SIG-M5 (cell line): ENCODE measurements around the gene RGS19.

Experiments used
- DNase-seq: peaks from one replicate; lab custom pipeline; 2025; lab: John Stamatoyannopoulos, UW

The RGS19 gene

DNA sequence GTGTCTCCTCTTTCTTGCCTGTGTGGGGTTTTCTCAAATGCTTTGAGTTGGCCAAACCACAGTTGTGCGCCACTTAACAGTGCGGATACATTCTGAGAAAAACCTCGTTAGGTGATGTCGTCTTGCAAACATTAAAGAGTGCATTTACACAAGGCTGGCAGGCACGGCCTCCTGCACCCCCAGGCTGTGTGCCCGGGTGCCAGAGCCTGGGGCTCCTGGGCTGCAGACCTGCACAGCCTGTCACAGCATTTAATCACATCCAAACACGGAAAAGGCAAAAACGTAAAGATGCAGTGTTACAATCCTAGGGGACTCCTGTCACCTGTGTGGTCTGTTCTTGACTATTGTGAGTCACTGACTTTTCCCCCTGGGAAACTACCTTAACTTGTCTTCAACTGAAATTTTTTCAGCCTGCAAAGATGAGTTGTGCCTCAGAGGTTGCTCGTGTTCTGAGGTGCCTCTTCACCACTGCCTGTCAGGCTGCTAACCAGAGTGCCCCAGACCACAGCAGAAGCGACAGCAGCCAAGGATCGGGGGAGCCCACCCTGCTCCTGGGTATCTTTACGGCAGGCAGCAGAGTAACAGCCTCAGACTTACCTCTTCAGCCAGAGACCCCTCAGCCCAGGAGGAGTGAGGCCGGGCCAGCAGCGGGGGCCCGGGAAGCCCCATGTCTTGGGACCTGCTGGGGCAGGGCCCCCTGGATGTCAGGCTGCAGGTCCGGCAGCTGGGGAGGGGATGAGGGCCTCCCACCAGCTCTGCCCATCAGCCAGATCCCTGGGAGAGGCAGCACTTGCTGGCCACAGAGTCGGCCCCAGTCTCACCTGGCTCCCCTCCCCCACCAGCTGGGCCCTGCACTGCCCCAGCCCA is 44.0 kb downstream of the RGS19 start:
- no peak for DNase-seq

DNA sequence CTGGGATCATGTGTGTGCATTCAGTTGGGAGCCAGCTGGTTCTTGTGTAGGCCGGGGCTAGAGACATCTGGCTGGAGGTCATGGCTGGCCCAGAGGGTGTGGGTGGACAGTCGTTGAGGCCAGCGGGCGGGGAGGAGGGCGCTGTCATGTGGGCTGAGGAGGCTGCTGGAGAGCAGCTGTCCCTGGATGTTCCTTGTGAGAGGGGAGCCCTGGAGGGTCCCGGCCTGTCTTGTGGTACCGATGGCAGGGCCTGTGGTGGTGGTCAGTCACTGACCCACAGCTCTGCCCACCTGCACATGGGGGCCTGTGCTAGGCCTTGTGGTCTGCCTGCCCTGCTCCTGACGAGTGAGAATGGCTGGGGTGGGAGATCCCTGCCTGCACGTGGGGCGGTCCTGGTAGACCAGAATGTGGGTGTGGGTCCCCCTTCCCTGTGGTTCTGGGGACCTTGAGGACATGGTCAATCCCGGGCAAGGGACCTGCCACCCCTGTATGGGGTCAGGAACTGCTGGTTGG is 45.3 kb downstream of the RGS19 start:
- no peak for DNase-seq

DNA sequence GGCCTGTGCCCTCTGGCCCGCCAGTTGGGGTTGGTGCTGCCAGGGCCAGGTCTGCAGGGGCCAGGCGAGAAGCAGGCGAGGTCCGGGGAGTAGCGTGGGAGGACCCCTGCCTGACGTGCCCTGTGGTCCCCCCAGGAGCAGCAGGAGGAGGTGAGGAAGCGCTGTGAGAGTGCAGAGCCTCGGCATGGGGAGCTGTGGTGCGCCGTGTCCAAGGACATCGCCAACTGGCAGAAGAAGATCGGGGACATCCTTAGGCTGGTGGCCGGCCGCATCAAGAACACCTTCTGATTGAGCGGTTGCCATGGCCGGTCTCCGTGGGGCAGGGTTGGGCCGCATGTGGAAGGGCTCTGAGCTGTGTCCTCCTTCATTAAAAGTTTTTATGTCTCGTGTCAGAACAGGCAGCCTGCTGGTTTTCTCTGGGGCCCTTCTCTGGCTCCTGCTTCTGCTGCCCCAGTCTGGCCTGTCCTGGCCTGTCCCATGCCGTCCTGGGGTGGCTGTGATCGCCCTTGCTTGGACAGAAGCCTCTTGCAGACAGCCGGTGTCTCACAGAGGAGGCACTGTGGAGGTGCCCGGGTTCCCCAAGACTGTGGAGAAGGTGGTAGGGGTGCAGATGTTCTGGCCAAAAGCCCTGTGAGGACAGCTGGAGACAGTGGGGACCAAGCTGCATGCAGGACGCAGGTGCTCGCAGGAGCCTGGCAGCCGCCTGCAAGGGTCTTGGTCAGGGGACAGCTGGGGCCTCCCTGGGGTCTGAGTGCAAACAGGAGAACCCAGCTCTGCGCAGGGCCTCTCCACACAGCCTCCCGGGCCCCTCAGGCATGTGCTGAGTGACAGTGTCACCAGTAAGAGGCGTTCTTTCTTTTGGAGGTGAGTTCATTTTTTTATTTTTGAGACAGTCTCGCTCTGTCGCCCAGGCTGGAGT is 46.4 kb downstream of the RGS19 start:
- DNase-seq: no peak

DNA sequence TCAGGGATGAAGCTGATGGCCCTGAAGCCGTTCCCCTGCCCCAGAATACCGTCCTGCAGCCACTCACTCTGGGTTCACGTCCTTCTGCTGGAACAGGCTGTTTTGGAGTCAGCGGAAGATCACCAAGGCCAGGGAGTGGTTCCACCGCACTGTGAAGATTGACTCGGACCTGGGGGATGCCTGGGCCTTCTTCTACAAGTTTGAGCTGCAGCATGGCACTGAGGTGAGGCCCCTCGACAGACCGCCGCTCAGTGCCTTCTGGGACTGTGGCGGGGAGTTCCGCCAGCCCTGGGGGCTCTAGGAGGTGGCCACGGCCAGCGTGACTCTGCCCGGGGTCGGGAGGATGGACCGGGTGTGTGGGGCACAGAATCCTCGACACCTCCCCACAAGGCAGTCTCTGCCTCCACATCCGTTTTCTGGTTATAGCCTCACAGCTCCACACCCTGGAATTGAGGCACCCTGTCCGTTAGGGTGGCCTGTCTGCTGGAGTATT is 47.5 kb downstream of the RGS19 start:
- no peak for DNase-seq

DNA sequence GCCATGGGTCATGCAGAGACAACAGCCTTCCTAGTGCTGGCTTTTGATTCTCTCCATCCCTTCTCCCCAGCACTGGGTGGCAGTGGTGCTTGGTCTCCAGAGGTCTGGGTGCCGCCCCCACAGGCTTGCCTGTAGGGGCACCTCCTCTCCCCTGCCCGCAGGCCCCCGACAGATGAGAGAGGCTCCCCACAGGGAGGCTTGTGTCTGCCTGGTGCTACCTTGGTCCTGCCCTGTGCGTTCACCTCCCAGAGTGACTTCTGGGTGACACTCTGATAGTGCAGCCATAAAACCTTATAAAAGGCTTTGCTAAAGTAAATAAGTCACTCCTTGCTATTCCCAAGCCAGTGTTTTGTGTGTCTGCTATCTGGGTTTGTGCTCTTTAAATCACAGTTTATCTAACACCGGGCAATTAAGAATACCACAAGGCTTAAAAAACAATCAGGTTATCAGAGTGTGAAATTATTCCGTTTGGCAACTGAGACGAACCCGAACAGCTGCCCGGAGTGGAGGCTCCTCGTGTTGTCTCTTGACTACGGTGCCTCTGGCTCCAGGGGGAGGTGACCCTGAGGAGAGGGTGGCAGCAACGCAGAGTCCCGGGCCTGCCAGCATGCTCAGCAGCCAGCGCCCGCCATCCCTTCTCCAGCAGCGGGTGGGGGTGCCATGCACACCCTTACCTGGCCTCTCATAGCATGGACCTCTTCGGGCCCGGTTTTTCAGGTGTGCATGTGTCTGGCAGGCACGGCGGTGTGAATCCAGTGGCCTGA is 48.8 kb downstream of the RGS19 start:
- no peak for DNase-seq

DNA sequence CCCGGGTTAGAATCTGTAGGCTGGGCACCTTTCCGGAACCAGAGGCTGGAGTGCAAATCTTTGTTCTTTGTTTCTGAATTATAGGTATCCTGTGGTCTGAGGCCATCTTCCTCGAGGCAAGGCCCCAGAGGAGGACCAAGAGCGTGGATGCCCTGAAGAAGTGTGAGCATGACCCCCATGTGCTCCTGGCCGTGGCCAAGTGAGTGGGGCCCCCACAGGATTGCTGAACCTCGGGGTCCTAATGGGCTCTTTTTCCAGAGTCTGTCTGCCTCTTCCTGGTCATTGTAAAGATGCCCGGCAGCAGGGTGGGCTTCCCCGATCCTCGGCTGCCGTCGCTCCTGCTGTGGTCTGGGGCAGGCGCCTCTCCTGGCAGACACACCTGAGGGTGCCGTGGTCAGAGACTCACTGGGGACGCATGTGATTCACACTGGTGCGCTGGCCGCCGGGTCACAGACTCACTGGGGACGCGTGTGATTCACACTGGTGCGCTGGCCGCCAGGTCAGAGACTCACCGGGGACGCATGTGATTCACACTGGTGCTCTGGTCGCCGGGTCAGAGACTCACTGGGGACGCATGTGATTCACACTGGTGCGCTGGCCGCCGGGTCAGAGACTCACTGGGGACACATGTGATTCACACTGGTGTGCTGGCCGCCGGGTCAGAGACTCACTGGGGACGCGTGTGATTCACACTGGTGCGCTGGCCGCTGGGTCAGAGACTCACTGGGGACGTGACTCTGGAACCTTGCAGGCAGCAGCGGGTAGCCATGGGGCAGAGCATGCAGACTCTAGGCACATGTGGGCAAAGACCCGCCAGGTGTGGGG is 49.8 kb downstream of the RGS19 start:
- DNase-seq: no peak

DNA sequence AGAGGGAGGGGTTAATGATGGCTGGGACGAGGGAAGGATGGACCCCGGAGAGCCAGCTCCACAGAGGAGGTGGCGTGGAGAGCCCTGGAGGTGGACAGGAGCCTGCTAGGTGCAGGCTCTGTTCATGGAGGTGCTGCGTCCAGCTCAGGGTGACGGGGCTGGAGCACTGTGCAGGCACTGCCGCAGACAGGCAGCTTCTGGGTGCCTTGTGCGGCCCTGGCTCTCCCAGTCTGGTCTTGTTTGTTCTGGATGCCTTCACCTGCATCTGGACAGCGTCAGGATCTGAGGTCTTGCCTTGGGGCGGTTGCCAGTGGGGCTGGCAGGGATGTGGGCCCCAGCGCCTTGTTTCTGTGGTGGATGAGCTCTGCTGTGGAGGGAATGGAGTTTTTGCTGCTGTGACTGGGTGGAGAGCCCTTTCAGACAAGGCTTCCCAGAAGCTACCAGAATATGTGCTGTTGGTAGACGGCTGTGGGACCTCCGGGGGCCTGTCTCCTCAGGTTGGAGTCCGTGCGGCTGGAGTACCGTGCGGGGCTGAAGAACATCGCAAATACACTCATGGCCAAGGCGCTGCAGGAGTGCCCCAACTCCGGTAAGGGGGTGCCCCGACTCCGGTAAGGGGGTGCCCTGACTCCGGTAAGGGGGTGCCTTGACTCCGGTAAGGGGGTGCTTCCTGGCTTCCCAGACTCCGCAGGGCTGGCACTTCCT is 51.2 kb downstream of the RGS19 start:
- DNase-seq: no peak

DNA sequence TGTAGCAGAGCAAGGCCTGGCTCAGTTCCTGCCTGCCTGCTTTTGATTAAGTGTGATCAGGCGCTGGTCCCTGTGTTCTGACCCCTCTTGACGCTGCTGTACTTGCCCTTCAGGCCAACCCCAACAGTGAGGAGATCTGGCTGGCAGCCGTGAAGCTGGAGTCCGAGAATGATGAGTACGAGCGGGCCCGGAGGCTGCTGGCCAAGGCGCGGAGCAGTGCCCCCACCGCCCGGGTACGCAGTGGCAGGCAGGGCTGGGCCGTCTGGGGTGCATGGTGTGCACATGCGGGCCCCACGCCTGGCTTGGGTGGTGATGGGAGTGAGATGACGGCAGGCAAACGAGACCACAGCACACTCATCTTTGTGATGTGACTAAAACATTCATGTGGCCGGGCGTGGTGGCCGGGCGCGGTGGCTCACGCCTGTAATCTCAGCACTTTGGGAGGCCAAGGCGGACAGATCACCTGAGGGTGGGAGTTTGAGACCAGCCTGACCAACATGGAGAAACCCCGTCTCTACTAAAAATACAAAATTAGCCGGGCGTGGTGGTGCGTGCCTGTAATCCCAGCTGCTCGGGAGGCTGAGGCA is 53.4 kb downstream of the RGS19 start:
- no peak for DNase-seq

DNA sequence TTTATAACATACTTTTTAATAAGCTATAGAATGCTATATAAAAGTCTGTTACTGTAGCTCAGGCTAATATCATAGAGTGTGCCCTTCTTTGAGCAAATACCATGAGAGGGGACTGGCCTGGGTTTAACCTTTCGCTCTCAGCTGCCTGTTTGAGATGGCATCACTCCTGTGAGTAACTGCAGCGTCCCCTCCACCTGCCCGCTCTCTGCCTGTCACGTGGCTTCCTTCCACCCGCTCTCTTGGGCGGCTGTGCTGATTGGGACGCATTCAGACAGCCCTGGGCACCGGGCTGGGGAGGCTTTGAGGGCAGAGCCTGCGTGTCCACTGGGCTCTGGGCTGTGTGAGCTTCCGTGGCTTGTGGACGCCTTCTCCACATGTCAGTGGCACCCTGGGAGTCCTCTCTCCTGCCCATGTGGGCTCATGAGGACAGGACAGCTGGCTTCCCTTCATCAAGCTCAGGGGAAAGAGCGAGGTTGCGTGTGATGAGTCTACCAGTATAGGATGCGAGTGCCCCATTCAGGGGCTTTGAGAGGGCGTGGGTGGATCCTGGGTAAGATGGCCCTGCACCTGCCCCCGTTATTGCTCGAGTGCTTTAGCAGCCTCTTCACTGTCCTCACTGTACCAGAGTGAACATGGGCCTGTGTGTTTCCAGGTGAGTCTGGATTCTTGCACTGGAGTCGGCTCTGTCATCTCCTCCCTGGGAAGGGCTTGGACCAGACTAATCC is 54.1 kb downstream of the RGS19 start:
- DNase-seq: no peak

DNA sequence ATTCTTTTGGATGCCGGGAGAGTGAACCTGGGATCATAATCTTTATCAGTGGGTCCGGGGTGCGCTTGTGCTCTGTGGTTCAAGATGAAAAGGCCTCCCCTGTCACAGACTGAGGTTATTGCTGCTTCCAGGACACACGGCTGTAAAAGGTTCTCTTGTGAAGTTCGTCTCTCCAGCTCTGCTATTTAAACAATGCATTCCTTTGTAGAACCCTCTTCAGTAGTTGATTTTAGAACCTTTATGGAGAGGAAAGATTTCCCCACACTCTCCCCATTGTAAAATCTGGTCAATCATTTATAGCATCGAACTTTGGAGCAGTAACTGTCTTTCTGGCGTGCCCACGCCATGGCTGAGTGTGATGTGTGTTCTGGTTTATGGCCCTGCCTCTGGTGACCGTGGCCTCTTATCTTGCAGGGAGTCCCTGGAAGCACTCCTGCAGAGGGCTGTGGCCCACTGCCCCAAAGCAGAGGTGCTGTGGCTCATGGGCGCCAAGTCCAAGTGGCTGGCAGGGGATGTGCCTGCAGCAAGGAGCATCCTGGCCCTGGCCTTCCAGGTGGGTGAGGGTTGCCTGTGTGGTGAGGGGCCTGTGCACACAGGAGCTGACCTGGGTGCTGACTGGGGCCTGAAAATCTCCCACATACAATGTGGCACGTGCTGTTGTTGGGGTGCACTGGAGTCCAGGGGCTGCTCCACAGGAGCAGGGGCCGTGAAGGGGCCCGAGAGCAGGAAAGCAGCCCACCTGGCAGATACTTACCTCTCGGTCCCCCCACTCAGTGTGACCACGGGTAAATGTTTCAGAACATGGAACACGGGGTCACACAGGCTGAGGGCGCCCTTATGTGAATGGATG is 55.0 kb downstream of the RGS19 start:
- no peak for DNase-seq

DNA sequence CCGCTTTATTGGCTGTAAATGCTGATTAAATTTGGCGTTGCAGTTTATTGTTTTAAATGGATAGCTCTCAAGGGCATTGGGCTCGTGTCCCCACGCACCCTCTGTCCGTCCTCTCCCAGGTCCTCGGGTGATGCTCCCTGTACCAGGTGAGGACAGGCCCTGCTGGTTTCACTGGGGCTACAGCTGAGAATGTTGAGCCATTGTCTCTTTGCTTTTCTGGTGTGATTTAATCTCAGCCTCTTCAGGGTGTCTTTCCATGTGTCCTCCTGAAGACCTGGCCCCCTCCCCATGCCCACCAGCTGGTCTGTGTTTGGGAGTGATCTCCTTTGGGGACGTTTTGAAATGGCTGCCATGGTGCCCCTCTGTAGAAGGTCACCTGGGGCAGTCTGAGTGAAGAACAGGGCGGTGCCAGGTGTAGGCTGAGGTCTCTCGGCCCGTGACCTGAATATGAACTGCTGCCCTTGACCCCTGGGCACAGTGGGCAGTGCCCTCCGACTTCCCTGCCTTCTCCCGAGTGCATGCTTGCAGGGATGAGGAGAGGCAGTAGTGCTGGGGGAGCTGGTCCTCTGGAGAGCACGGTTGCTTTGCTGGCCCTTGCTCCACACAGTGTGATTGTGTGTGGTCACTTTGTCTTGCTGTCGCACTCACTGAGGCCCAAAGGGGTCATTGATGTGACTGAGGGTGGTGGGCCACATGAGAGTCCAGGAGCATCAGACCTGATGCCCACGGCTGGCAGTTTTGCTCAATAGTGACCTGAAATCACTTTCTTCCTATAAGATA is 55.8 kb downstream of the RGS19 start:
- no peak for DNase-seq
